Loucy (cell line): ENCODE measurements around the gene ACAP2.

Experiments used
- H2AFZ ChIP-seq: fragments of 200-600 bp; sonication (generic); 2 replicates; pipeline ENCODE4 v1.6.0; 2016; ENCODE audit warnings: antibody characterized with exemption, mild to moderate bottlenecking, low read length, moderate library complexity
- H3F3A ChIP-seq: fragments of 200-600 bp; 2 replicates; pipeline ENCODE4 v1.6.0; 2016; ENCODE audit warnings: antibody characterized with exemption, low read depth, mild to moderate bottlenecking
- H3K27me3 ChIP-seq: fragments of 200-600 bp; sonication (generic); 2 replicates; pipeline ENCODE4 v1.6.1; 2014; ENCODE audit warnings: low read length, mild to moderate bottlenecking; ENCODE audit not compliant: insufficient read depth, poor library complexity, severe bottlenecking
- H3K36me3 ChIP-seq: fragments of 200-600 bp; sonication (generic); 2 replicates; pipeline ENCODE4 v1.6.1; 2016; ENCODE audit warnings: low read length; ENCODE audit not compliant: insufficient read depth
- H3K4me1 ChIP-seq: fragments of 200-600 bp; sonication (generic); 2 replicates; pipeline ENCODE4 v1.5.1; 2014; ENCODE audit warnings: low read length, mild to moderate bottlenecking; ENCODE audit not compliant: insufficient read depth, poor library complexity, severe bottlenecking
- H3K4me2 ChIP-seq: fragments of 200-600 bp; sonication (generic); 2 replicates; pipeline ENCODE4 v1.6.0; 2014; ENCODE audit warnings: antibody characterized with exemption, low read length, low read depth, mild to moderate bottlenecking; ENCODE audit not compliant: poor library complexity, severe bottlenecking
- H3K4me3 ChIP-seq: fragments of 200-600 bp; sonication (generic); 2 replicates; pipeline ENCODE4 v1.5.1; 2014; ENCODE audit warnings: low read length, mild to moderate bottlenecking, mixed read lengths; ENCODE audit not compliant: poor library complexity, severe bottlenecking
- H3K79me2 ChIP-seq: fragments of 200-600 bp; sonication (generic); 2 replicates; pipeline ENCODE4 v1.6.1; 2014; ENCODE audit warnings: low read length; ENCODE audit not compliant: insufficient read depth
- H3K9ac ChIP-seq: fragments of 200-600 bp; sonication (generic); 2 replicates; pipeline ENCODE4 v1.6.0; 2014; ENCODE audit warnings: mild to moderate bottlenecking, low read depth, low read length, moderate library complexity; ENCODE audit not compliant: poor library complexity, severe bottlenecking
- H3K9me2 ChIP-seq: fragments of 200-600 bp; sonication (generic); replicated peaks from 2 replicates; pipeline ENCODE4 v1.6.1; 2016; ENCODE audit warnings: low read depth, low read length, mixed read lengths
- H3K9me3 ChIP-seq: fragments of 200-600 bp; sonication (generic); 2 replicates; pipeline ENCODE4 v1.6.1; 2014; ENCODE audit warnings: mild to moderate bottlenecking, antibody characterized with exemption, low read length, low read depth; ENCODE audit not compliant: insufficient read depth
- H4K20me1 ChIP-seq: fragments of 200-600 bp; sonication (generic); 2 replicates; pipeline ENCODE4 v1.6.0; 2014; ENCODE audit warnings: antibody characterized with exemption, low read length, mild to moderate bottlenecking; ENCODE audit not compliant: insufficient read depth, poor library complexity, severe bottlenecking
- CTCF ChIP-seq: fragments of 200-600 bp; sonication (generic); conservative IDR thresholded peaks from 2 replicates; pipeline ENCODE4 v1.5.1; 2014; ENCODE audit warnings: mild to moderate bottlenecking, antibody characterized with exemption, low read length
- EZH2phosphoT487 ChIP-seq: fragments of 200-600 bp; IDR thresholded peaks from 2 replicates; pipeline ENCODE4 v1.6.1; 2018; ENCODE audit warnings: antibody characterized with exemption, mild to moderate bottlenecking, moderate library complexity, borderline replicate concordance

ACAP2 gene

GRCh38 chr3:195248281-195248680, 194.5 kb downstream of the ACAP2 start:
- no peaks in the 10 kb centered on the region for H3F3A ChIP-seq
- H2AFZ ChIP-seq = no peak overlapping the region
- peaks cover 23% of the 10 kb centered on the region; the same call in 1 of the 2 replicates for H3K36me3 ChIP-seq
- no peaks in the 10 kb centered on the region for H3K9me2 ChIP-seq
- H3K4me1 ChIP-seq = peaks cover 33% of the 10 kb centered on the region
- H3K4me2 ChIP-seq = no peak overlapping the region
- H3K9me3 ChIP-seq = no peaks in the 10 kb centered on the region
- H3K27me3 ChIP-seq = no peaks in the 10 kb centered on the region
- H3K79me2 ChIP-seq = peaks cover 77% of the 10 kb centered on the region
- no peak overlapping the region for H3K9ac ChIP-seq
- no peak for TF ChIP-seq CTCF
- no peak for TF ChIP-seq EZH2phosphoT487
- no peaks in the 10 kb centered on the region for H4K20me1 ChIP-seq
- H3K4me3 ChIP-seq = no peak overlapping the region

GRCh38 chr3:195247863-195248189, 195.0 kb downstream of the ACAP2 start:
- Histone ChIP-seq H3K79me2 (peaks cover 74% of the 10 kb centered on the region), H3K4me1 (peaks cover 29% of the 10 kb centered on the region)

GRCh38 chr3:195247086-195247862, 195.5 kb downstream of the ACAP2 start:
- no peaks in the 10 kb centered on the region for H3K27me3 ChIP-seq
- peaks cover 23% of the 10 kb centered on the region; the same call in 1 of the 2 replicates for H3K36me3 ChIP-seq
- H3K9me3 ChIP-seq = no peaks in the 10 kb centered on the region
- H3K9ac ChIP-seq = peak overlapping the region; percentile 58
- peak overlapping the region; percentile 46 for H3K4me2 ChIP-seq
- TF ChIP-seq EZH2phosphoT487 (no peak), CTCF (no peak)
- no peaks in the 10 kb centered on the region for H4K20me1 ChIP-seq
- H3K4me3 ChIP-seq = peak overlapping the region; percentile 22
- H3K9me2 ChIP-seq = no peaks in the 10 kb centered on the region
- H3K79me2 ChIP-seq = peaks cover 73% of the 10 kb centered on the region
- peaks cover 23% of the 10 kb centered on the region for H3K4me1 ChIP-seq
- no peaks in the 10 kb centered on the region for H3F3A ChIP-seq
- H2AFZ ChIP-seq = no peak overlapping the region

More at GRCh38 chr3:195247863-195248189, 195.0 kb downstream of the ACAP2 start:
- TF ChIP-seq CTCF = no peak
- TF ChIP-seq EZH2phosphoT487 = no peak
- Histone ChIP-seq H4K20me1 (no peaks in the 10 kb centered on the region), H3K9me3 (no peaks in the 10 kb centered on the region), H3K4me3 (peak overlapping the region; percentile 22), H3F3A (no peaks in the 10 kb centered on the region), H3K27me3 (no peaks in the 10 kb centered on the region), H3K4me2 (peak overlapping the region; percentile 46), H2AFZ (no peak overlapping the region), H3K9ac (peak overlapping the region; percentile 58), H3K9me2 (no peaks in the 10 kb centered on the region), H3K36me3 (peaks cover 23% of the 10 kb centered on the region; the same call in 1 of the 2 replicates)
